Hematopoietic multipotent progenitor cell treated with erythropoietin and hydrocortisone succinate and interleukin-3 and kit ligand, for 6 days (in vitro differentiated cells): ENCODE data around the gene DAPK2.
"Not testable (repeated sequence)": the region's sequence is repeated elsewhere in the genome, so short reads cannot be mapped to it uniquely, and the experiment has no call there.

Source experiments
- DNase-seq: peaks from one replicate; pipeline ENCODE4 v3.0.0-alpha.2; 2015

Gene DAPK2

DNA sequence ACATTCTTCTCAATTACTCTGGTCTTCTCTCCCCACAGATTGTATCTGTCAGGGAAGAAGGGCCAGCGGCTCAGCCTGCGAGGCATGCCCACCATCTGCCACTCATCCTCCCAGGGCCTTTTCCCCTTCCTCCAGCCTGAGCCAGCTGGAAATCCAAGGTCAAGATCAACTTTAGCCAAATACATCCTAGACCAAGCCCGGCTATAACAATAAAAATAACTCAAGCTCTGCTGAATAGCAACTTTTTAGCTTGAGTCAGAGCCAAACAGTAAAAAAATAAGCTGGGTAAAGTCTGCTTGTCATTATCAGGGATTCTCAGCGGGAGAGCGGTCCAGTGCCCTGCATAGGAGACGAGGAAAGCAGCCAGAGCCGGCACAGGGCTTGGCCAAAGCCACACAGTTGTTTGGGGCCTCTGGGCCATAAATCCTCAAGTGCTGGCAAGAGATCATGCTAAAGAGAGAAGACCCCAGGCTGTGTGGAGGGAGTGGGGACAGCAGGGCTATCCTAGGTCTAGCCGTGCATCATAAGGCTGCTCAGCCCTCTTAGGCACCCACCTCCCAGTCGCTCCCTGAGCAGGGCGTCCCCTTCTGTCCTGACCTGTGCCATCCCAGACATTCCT, 136.4 kb downstream of the DAPK2 start:
- DNase-seq, result peak; percentile 8

DNA sequence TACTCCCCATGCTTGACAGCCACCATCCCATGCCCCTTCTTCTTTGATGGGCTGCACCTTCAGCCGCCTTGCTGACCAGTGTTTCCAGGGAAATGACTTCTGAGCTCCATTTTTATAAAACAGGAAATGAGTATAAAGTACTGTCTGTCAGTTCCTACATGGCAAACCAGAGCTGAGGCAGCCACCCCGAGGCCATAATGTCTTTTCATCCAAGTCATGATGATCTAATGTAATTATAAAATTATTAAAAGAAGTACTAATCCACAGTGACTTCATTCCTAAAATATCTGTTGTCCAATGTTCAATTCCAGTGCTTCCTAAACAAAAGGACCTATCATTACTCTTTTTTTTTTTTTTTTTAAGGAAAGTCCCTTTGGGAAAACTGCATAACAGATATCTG, 137.3 kb downstream of the DAPK2 start:
- DNase-seq, result no peak

DNA sequence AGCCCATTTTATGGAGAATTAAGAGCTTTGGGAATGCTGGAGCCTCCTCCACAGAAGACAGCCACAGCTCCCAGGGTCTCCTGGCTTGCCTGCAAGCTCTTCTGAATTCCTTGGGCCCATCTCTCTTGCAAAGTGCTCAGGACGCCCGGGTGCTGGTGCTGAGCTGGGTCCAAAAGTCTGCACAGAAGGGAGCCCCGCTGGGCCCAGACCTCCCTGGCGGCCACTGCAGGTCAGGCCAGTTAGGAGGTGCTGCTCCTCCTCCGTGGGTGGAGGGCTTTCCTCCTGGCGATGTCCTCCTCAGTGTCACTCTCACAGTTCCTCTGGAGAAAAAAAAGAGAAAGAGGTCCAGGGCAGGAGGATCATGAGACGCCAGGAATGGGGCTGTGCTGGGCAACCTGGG, 138.0 kb downstream of the DAPK2 start:
- no peak for DNase-seq

DNA sequence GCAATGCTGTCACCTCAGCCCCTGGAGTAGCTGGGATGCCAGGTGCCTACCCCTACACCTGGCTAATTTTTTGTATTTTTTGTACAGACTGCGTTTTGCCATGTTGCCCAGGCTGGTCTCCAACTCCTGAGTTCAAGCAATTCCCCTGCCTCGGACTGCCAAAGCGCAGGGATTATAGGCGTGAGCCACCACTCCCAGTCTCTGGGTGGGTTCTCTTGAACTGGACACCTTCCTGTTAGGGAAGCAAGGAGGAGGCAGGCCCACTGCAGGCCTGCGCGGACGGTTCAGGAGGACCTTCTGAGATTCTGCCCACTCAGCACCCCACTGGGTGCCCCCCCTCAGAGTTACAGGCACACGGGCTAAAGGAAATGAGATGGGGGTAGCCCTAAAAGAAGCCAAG, 138.8 kb downstream of the DAPK2 start:
- no peak for DNase-seq

DNA sequence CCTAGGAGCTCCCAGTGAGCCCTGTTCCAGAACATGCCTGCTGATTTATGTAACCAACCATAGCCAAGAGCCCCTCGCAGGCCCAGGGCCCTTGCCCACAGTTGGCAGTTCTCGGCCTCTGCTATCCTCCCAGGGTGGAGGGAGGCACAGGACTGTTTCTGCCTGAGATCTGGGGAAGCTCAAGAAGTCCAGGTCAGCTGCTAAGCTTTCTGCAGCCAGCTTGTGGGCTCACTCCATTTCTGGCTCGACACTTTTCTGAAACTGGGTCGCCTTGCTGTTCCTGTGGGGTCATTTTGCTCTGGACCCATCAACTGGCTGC, 140.1 kb downstream of the DAPK2 start:
- DNase-seq, result no peak

DNA sequence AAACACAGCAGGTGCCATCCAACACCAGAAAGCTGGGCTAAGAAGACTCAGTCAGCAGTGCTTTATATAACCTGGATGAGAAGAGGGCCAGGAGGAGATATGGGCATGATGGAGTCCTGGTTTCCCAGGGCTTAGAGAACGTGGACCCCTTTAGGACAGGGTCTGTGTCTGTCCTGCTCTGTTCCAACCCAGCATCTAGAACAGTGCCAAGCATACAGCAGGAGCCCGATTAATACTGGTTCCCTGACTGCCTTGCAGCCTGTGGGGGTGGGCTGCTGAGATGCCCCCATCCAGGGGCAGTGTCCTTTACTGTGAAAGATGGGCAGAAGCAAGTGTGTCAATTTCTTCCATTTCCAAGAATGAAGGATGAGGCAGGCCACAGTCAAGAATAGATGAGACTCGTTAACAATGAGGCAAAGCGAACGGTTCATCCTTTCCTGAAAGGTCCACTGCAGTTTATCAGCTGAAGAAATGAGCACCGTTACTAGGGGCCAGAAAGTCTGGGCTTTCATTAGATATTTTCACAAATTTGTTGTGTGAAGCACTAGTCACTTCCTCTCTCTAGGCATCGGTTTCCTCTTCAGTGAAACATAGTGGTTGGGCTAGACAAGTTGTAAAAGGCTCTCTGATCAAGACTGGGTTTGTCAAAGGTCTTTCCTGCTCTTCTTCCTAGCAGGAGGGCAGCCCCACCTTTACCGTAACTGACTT, 140.6 kb downstream of the DAPK2 start:
- peak; percentile 50 for DNase-seq

DNA sequence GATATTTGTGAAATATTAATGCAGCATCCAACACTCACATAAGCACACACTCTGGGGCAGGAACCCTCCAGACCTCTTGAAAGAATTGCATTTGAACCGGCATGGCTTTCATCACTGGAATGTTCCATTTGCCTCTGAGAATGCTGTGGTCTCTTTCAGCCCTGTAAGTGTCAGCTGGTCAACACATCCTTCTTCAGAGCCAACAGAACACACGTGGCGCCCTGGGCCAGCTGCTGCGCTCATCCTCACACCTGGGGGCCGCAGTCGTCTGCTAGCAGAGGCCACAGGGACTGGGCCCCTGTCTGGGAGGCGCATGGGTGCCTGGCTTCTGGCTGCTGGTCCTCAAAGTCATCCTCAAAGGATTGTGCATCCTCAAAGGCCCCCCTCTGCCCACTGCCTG, 141.2 kb downstream of the DAPK2 start:
- no peak for DNase-seq

DNA sequence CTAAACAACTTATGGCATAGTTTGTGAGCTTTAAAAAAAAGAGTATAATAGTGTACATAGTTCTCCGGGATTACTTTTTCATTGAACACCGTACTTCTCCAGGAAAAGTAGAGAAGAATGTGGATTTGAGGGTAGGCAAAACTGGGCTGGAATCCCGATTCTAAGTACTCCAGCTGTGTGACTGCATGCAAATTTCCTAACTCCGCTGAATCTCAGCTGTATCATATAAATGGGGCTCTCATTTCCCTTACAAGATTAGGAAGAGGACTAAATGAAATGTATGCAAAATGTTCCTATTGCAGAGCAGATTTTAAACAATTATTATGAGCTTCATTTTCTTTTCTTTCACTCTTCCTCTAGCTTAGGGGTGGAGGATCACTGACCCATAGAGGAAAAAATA, 142.2 kb downstream of the DAPK2 start:
- no peak for DNase-seq

DNA sequence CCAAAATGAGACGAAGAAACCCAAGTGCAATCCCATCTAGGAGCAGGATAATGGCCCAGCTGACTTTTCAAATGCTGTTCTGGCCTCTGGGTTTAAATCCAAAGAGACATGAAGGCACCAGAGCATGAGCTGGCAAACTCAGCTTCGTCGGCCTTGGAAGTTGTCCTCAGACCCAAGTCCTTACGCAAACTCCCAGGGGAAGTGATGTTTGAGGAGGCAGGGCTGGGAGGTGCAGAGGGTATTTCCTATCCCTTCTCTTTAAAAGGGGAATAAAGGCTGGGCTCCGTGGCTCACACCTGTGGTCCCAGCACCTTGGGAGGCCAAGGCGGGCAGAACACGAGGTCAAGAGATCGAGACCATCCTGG, 143.6 kb downstream of the DAPK2 start:
- DNase-seq, result no peak

DNA sequence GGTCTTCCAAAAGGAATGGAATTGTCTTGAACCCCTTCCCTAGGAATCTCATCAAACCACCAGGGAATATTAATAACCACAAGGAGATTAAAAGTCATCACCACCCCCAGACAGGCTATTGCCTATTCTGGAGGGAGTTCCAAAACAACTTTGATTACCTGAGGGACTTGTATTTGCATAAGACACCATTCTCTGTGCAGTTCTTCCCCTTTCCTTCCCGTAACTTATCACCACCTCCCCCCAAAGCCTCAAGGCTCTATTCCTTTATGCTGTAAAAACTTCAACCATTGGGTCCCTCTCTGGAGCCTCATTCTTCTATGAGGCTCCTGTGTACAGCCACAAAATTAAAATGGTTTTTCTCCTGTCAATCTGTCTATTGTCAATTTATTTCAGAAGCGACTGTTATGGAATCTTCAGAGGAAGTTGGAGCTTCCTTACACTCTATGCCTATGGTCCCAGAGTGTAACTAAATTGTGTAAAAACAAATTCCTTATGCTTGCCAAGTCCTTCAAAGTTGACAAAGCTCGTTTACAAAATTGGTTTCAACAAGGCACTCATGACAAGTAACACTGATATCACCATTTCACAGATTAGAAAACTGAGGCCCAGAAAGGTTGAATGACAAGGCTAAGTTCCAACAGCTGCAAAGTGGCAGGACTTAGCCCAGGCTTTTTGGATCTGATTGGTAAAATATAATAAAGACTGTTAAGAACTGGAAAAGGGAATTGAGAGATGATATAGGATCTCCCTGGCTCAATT, 144.2 kb downstream of the DAPK2 start:
- no peak for DNase-seq

DNA sequence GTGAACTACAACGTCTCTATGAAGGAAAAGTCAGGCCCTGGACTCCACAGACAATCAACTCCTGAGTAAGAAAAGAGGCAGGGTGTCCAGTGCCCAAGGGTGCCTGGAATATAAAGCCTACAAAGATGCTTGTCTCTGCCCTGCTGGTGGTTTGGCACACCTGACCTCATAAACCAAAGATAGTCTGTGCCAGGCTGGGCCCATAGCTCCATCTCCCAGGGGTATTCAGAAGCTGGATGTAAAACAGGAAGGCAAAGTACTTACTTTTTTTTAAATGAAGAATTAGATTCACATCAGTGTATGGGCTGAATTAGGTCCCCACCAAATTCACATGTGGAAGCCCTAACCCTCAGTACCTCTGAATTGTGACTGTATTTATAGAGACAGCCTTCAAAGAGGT, 146.0 kb downstream of the DAPK2 start:
- no peak for DNase-seq

DNA sequence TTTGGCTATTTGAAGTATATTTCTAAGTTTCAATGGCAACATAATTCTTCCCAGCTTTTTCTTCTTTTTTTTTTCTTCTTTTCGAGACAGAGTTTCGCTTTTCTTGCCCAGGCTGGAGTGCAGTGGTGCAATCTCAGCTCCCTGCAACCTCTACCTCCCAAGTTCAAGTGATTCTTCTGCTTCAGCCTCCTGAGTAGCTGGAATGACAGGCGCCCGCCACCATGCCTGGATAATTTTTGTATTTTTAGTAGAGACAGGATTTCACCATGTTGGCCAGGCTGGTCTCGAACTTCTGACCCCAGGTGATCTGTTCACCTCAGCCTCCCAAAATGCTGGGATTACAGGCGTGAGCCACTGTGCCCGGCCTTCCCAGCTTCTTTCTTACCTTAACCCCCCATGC, 146.7 kb downstream of the DAPK2 start:
- DNase-seq, result not testable (repeated sequence)

DNA sequence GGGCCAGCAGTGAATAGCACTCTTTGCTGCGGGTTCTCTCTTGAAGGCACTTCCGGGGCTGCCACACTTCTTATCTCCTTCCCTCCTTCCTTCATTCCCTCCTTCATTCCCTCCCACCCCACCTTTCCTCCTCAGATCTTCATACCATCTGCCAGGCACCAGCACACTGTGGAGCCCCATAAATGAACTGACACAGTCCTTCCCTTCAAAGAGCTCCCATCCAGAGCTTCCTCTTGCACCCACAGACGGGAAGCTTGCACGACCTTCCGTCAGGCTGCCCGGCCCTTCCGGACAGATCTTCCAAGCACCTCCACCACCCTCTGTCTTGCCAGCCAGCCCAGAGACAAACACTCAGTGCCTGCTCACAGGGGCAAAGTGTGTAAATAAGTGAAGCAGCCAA, 147.1 kb downstream of the DAPK2 start:
- DNase-seq, result no peak

DNA sequence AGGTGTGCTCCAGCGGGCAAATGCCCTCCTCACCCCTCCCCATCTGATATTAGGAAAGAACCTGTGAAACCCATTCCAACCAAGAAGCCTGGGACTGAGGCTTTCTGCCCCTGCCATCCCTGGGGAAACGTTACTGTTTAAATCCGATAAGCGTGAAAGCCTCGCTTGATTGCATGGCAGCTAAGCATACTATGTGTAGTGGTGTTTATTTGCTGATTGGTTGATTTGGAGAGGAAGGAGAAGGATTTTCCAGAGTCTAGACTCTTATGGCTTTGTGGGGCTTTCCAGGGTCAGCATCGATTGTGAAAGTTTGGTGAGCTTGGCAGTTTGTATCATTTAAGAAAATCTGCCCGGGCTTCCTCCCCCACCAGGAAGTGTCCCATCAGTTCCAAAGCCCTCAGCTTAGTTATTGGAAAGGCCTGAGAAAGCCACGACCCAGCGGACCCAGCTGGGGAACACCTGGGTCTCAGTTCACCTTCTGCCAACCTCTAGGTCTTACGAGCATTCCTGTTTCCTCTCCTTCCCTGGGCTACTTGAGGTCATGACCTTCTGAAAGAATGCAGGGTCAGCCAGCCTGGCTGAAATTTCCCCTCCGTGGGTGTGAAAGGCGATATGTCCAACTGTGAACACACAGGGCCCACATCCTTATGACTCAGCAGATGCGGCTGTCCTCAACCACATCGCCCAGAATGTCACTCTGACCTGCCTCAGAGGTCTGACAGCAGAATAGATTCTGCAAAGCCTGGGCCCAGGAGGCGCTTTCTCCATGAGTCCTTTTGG, 149.8 kb downstream of the DAPK2 start:
- peak; percentile 88 for DNase-seq

DNA sequence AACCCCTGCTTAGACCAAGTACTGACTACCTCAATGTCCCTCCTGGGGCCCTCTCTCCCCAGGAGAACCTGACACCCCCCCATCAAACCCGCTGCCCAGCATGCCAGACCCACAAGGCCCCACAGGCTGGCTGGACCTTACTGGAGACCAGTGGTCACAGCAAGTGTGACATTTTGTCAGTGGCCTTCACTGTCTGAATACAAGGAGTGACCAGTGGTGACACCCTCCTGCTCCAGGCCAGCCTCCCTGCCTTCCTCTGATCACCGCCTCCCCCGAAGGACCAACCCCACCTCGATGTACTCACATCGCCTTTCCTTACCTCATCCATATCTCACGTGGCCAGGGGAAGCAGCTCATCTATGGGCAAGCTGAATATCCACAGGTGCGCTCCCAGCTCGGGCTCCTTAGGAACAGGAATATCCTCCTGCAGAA, 150.5 kb downstream of the DAPK2 start:
- no peak for DNase-seq

DNA sequence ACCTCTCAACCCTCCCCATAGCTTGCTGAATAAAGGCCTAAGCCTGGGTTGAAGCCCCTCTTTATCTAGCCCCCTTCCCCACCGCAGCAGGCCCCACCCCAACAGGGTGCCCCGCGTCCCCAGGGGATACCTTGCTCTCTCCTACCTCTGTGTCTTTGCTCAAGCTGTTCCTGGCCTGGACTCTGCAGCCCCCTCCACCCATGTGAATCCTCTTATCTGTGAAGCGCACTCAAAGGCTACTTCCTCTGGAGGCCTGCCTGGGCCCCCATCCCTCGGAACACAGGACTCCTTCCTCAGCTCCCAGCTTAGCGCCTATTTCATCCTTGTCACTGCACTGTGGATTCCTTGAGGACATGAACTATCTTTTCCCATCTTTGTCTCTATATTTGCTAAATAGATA, 151.1 kb downstream of the DAPK2 start:
- peak; percentile 87 for DNase-seq

DNA sequence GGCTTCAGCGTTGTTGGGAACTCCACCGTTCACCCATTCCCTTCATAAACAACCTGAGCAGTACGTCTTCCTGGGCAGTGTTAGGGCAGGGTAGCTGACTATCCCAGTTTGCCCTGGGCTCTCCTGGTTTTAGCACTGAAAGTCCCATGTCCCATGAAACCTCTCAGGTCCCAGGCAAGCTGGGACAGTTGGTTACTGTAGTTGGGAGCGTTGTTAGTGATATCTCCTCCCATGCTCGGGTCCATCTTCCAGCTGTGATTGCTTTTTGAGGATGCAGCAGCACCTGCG, 151.7 kb downstream of the DAPK2 start:
- no peak for DNase-seq

DNA sequence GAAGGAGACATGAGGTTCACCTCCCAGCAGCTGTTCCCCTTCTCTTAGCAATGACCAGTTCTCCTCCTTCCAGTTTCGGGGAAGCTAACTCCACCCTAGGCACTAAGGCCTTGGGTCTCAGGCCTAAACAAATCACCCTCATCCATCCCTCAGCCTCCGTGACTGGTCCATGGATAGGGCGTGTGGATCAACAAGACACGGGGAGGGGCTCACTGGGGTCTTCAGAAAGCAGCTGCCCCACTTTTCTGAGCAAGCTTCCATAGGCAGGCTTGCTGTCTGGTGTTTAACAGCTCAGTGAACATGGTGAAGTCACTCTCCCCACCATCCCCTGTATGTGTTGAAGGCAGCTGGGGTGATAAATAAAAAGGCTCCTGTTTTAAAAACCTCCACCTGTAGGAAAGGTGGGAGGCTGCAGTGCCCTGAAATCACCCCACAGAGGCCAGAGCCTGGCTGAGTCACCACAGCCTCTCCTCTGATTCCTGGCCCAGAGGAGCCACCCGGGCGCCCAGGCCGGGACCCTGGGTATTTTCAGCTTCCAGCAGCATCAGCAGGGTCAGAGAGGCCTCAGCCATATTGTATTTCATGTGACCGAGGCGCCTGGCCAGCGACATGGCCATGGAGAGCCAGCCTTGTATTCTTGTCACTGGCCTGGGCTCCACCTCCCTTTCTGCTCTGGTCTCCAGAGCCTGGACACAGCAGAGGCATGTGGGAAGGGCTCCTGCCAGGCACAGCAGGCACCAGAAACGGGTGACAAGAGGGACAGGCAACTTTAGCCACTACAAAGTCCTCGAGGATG, 152.2 kb downstream of the DAPK2 start:
- no peak for DNase-seq

DNA sequence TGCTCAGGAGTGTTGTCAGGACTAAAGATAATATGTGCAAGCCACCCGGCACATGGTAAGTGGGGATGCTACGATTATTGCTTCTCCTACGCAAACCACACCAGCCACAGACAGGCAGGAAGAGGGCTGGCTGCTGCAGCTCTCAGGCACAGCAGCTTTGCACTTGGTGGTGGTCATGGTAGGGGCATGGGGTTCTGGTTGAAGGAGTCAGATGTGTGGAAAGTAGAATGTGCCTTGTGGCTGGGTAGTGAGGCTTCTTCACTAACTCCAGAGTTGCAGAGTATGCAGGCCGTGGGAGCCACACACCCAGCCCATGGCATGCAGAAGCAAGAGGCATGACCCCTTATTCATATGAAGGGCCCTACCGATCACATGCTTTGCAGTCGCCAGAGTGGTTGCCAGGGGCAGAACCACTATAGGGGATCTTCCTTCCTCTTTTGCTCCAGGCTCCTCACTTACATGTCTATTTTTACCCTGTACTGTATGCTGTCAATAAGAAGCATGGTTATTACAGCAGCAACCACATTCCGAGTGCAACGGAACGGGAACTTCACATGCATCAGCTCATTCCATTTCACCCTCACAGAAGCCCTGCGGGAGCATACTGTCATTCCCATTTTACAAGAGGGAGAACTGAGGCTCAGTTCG, 153.4 kb downstream of the DAPK2 start:
- DNase-seq, result peak; percentile 86

DNA sequence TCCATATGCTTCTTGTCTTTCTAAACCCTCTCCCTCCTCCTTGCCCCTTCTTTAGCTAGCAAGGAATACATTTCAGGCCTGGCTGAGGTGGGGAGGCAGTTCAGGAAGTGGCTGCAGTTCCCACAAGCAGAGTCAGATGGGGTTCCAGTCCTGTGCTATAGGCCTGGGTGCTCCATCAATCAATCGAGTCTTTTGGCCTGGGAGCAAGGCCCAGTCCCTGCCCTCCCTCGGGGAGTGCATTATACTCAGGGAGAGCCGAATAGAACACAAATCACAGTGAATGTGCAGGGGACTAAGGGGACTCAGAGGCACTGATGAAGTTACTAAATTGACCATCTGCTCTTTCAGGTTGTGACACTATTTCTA, 154.5 kb downstream of the DAPK2 start:
- no peak for DNase-seq

DNA sequence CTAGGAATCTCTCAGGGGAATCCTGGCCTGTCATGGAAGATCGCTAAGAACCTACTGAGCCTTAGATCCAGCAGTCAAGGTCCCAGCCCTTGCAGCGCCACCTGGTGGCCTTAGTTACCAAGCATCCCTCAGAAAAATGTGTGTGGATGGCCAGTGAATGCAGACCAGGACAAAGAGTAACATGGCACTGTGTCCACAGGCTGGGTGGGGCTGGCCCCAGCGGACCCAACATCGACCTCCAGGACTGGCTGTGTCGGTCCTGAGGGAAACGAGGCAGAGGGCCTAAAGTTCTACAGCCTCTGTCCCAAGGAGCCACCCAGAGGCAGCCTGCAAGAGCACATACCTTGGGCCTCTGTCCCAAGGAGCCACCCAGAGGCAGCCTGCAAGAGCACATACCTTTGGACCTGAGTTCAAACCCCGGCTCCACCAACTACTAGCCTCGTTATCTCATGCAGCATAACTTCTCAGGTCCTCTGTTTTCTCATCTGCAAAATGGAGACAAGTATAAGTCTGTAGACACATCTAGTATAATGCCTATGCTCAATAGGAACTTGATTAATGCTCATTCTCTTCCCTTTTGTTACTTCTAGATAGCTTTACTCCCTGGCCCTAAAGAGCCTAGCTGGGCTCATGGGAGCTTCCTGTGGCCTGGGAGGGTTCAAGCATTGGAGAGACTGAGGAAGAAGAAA, 155.1 kb downstream of the DAPK2 start:
- DNase-seq, result peak; percentile 92

DNA sequence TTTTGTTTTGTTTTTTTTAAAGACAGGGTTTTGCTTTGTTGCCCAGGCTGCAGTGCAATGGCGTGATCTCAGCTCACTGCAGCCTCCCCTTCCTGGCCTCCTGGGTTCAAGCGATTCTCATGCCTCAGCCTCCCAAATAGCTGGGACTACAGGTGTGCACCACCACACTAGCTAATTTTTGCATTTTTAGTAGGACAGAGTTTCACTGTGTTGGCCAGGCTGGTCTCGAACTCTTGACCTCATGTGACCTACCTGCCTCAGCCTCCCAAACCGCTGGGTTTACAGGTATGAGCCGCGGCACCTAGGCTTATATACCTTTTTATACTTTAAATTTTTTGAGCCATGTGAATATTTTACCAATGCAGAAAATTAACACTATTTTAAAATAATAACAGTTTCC, 155.7 kb downstream of the DAPK2 start:
- DNase-seq, result no peak
